Stimulated activated CD4-positive, alpha-beta T cell treated with anti-CD3 and anti-CD28 coated beads, Interleukin-1b, Interleukin-23, amount 100 ng/mL, for 48 hours (primary cell): ENCODE data around the gene RUNX1.

Experiments used
- DNase-seq: peaks from one replicate; pipeline ENCODE4 v3.0.0-alpha.2; 2020

Gene RUNX1

DNA sequence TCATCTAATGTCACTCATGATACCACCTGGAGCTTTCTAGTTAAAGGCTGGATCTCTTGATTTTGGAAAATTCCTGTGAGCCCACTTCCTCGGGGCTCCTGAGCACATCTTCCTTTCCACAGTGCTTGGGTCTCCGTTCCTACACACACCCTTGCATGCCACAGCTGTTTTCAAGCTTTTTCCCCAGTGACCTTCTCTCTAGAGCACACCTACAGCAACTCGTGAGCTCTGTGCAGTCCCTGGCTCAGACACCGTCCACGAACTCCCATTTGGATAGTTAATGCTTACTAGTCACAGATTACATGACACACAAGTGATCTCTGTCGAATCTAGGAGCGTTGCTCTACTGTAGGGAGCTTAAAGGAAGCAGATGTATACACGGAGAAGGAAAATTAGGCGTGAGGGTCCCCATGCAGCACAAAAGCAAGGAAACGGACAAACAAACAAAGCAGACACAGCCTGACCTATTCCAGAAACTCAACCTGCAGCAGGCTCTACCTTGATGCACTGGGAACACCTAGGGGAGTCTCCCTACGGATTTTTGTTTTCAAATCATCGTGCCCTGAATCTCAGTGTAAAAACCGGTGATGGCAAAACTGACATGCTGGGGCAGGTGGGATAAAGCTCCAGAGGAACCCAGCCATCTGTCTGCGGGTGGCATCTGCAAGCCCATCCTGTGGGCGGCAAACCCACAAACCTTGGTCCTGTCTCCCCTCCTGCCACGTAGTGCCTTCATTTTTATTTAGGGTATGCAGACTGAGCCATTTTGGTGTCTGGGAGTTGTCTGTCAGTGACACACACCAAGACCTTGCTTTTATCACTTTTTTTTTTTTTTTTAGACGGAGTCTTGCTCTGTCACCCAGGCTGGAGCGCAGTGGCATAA, 177.8 kb downstream of the RUNX1 start:
- DNase-seq: no peak

DNA sequence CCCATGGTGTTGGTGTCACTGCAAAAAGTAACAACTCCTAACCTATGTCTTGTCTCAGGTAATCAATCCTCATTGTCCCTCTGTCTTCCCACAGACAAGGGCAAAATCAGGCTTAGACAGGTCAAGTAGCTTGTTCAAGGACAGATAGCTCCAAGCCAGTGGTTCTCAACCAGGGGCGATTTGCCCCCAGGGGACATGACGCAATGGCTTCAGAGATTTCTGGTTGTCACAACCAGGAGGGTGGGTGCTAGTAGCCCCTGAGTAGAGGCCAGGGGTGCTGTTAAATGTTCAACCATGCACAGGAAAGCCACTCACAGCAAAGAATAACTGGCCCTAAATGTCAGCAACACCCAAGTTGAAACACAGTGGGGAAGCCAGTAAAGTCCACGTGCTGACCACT, 178.9 kb downstream of the RUNX1 start:
- no peak for DNase-seq

DNA sequence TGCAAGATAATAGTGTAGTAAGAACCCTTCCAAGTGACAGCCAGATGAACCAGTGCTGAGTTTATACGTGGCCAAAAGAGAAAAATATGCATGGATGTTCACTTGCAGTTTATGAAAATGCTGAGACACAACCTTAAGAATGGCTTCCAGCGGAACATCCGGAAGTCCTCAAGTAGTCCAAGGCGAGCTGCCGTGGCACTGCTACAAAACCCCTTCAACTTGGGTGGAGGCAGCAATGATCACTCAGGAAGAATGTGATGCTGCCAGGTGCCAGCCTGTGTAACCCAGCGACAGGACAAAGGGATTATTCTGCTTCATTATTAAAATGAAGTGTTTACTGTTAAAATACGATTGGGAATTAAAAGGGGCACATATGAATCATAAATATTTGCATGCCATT, 179.6 kb downstream of the RUNX1 start:
- no peak for DNase-seq

- no peak for DNase-seq
Measured at GRCh38 chr21:34867785-34868184, 181.3 kb downstream of the RUNX1 start.

GRCh38 chr21:34865400-34866241, 183.5 kb downstream of the RUNX1 start:
- DNase-seq: peak; percentile 57

DNA sequence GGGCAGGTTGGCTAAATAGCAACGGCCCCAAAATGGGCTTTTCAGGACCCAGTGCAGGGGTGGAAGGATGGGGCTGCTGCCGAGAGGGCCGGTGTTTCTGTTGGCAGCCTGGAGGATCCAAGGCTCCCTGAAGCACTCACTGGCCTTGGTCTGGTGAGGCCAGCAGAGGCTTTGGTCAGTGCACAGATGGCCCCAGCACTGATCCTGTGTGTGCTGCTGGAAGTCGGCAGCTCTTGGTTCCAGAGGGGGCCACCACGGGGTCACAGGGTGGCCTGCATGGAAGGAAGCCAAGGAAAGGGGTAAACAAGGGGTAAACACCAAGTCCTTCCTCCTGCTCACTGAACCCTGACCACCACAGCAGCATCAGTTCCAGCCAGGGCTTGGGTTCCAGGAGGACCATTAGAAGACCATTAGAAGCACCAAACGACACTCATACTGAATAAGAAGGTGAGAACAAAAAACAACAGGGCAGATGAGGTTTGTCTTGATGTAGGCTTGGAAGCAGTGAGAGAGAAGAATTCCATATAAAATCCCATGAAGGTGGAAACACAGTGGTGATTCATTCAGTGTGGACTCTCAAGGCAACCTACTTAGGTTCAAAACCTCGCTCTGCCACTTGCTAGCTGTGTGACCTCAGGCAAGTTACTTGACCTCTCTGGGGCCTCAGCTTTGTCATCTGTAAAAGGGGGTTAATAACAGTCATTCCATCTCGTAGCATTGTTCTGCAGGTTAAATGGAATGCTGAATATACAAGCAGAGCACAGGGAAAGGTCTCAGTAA, 184.5 kb downstream of the RUNX1 start:
- DNase-seq: no peak

- DNase-seq: no peak
Measured at GRCh38 chr21:34862951-34863350, 186.2 kb downstream of the RUNX1 start.

DNA sequence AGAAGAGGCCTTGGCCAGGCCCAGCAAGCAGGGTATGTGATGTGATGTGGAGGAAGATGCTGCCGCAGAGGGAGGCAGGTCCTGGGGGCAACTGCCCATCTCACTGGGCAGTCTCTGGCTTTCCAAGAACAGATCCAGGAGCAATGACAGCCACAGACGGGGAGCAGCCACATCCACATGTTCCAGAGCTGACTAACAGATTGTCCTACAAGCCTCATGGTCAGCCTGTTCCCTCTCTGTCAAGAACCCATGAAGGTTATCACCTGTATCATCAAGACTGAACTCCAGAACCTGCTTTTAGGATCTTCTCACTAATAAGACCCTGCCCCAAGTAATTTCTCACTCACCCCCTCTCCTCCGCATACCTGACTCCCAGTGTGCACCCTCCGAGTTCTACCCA, 187.8 kb downstream of the RUNX1 start:
- DNase-seq: no peak

- no peak for DNase-seq
Measured at GRCh38 chr21:34859976-34860653, 189.0 kb downstream of the RUNX1 start.

DNA sequence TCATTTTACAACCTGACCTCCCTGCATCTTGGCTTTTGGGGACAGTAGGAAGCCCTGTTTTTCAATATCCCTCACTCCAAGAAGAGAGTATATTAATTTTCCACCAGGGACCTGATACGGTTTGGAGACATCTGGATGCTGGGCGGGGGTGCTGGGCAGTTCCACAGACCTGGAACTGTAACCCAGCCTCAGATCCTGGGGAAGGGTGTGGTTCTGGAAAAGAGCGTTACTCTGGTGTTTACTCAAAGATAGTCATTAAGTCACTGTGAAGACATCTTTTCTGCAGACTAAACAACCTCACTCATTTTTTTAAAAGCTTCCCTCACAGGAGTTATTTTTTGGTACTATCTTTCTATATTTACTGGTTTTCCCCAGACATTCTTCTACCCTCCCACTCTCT, 190.5 kb downstream of the RUNX1 start:
- no peak for DNase-seq

DNA sequence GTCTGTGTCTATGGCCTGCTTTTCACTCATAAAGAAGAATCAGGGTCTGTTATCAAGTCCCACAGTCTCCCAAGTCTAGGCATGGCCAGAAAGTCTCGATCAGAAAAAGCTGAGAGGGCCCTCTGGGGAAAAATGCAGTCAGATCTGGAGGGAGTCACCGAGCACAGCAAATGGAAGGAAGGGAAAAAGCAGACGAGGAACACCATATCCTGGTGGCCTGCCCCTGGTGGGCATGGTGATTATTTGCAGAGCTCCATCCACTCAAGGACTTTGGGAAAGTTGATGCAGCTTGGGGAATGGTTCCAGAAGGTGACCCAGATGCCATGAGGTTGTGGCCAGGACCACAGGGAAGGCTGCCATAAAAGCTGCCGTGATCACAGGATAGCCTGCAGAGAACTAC, 191.2 kb downstream of the RUNX1 start:
- DNase-seq: no peak

GRCh38 chr21:34857122-34857713, 191.9 kb downstream of the RUNX1 start:
- no peak for DNase-seq

- DNase-seq: no peak
Measured at GRCh38 chr21:34852448-34852847, 196.7 kb downstream of the RUNX1 start.

- no peak for DNase-seq
Measured at GRCh38 chr21:34850166-34850690, 198.9 kb downstream of the RUNX1 start.

- DNase-seq: no peak
Measured at GRCh38 chr21:34846601-34847112, 202.4 kb downstream of the RUNX1 start.

DNA sequence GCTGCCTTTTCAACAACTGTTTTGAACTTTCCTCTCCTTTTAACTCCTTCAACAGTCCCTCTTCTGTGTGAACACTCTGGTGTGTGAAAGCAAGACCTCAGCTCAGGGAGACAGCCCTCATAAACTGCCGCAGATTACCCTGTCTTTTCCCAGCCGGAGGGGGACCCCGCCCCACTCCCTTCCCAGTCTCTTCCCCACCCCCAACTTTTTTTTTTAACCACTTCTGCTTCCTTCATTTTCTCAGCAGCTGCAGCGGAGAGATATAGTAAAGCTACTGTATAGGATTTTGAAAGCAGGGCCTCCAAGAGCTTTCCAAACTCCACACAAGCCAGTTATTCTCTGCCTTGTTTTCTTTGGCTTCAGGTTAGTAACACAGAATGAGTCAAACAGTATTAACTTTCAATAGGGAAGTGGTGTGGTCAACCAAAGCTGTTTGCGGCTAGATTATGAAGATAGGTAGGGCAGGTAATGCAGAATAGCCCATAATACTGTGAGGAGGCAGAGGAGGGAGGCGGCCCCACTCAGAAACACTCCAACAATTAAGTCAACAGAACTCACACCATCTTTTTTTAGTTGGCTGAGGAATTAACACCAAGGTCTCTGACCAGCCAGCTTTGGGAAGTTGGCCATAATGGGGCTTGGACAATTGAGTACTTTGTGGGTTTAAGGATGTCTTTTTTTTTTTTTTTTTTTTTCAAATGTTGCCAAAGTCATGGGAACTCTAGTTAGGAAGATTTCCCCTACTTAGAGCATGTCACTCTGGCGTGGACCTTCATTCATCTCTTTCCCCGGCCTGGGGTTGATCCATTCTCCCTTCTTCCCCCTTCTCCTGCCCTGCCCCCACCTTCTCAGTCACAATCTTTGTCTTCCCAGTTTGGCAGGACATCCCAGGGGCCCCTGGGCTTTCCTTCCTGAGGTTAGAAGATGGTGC, 203.3 kb downstream of the RUNX1 start:
- peak; percentile 14 for DNase-seq

- no peak for DNase-seq
Measured at GRCh38 chr21:34844924-34845238, 204.2 kb downstream of the RUNX1 start.

DNA sequence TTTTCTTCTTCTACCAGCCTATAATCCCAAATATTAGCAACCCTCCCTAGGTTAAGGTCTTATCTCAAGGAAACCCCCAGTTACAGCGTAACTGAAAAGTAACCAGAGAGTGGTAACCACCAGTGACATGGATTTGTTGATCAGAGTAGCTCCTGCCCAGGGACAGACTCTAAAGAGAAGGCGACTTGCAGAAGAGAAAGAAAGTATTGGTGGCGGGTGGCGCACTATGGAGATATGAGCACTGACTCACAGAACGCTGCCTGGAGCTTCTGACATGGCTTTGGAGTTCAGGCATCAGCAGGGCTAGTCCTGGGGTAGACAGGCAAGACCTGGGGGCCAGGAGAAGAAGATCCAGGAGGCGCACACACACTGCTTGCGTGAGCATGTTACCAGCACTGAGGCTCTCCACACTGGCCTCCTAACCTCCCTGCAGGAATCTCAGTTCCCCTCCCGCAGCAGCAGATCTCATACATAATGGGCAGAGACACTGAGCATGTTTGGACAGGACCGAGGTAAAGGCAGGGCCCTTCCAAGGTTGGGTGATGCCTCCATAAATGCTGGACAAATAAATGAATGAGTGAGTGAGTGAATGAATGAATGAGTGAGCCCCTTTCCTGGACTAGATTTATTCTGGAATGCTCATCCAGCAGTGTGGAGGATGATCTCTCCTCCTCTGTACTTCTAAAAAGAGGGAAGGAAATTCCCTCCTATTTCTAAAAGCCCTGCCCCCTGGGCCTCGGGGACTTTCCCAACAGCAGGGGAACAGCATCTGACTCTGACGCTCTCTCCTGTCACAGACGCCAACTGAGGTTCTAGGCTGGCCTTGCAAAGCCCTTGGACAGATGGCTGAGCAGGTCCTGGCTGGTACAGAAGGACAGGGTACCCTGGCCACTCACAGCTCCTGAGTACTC, 204.8 kb downstream of the RUNX1 start:
- no peak for DNase-seq

DNA sequence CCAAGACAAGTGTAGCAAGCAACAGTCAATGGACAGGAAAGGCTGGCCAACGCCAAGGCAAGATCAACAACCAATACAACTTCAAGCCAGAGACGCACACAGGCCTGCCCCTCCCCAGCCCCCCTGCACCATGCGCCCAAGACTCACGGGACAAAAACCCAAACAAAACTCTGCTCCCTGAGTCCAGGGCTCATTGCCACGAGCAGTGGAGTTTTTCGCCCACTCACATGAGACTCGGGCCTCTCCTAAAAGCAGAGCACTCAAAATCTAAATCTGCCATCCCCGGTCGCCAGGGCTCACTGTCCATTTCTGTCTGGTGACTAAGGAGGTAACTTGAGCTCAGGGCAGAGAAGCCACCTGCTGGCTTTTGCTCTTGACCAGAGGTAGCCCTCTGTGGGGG, 205.5 kb downstream of the RUNX1 start:
- DNase-seq: no peak

- no peak for DNase-seq
Measured at GRCh38 chr21:34841154-34841553, 207.9 kb downstream of the RUNX1 start.
